T-helper 1 cell treated with Interleukin-12 subunit alpha and Interleukin-12 subunit beta and Interleukin-4 antibody, amounts not matched to agents 30 μg/mL and 1 μg/mL, for 36 hours (primary cell): Measurements from ENCODE around the gene CACNA1D.

Source experiments
- H3K27ac Mint-ChIP-seq: one replicate; pipeline ENCODE4 v1.8.0; 2021; ENCODE audit warnings: mild to moderate bottlenecking, mixed read lengths
- H3K27me3 Mint-ChIP-seq: one replicate; pipeline ENCODE4 v1.8.0; 2021; ENCODE audit warnings: low read depth, mixed read lengths
- H3K36me3 Mint-ChIP-seq: one replicate; pipeline ENCODE4 v1.8.0; 2021; ENCODE audit warnings: low read depth, mixed read lengths
- H3K4me1 Mint-ChIP-seq: one replicate; pipeline ENCODE4 v1.8.0; 2021; ENCODE audit warnings: low read depth, mixed read lengths
- H3K4me3 Mint-ChIP-seq: one replicate; pipeline ENCODE4 v1.8.0; 2021; ENCODE audit warnings: mild to moderate bottlenecking, moderate library complexity, mixed read lengths
- H3K9me3 Mint-ChIP-seq: one replicate; pipeline ENCODE4 v1.8.0; 2021; ENCODE audit warnings: mixed read lengths

CACNA1D gene

GRCh38 chr3:53503195-53503594, 8.8 kb downstream of the CACNA1D start:
- Mint-ChIP-seq H3K27me3 (peaks cover 26% of the 10 kb centered on the region), H3K36me3 (no peaks in the 10 kb centered on the region), H3K27ac (no peak overlapping the region), H3K9me3 (no peaks in the 10 kb centered on the region), H3K4me3 (no peak overlapping the region), H3K4me1 (no peaks in the 10 kb centered on the region)

- Mint-ChIP-seq H3K4me1 (no peaks in the 10 kb centered on the region), H3K27ac (no peak overlapping the region), H3K36me3 (no peaks in the 10 kb centered on the region), H3K4me3 (no peak overlapping the region), H3K9me3 (no peaks in the 10 kb centered on the region), H3K27me3 (peaks cover 12% of the 10 kb centered on the region)
Observed at GRCh38 chr3:53506110-53506762, 11.8 kb downstream of the CACNA1D start.

GRCh38 chr3:53506763-53507145, 12.3 kb downstream of the CACNA1D start:
- H3K36me3 Mint-ChIP-seq, result no peaks in the 10 kb centered on the region
- H3K4me3 Mint-ChIP-seq, result no peak overlapping the region
- no peaks in the 10 kb centered on the region for H3K4me1 Mint-ChIP-seq
- no peak overlapping the region for H3K27ac Mint-ChIP-seq
- peaks cover 12% of the 10 kb centered on the region for H3K27me3 Mint-ChIP-seq
- H3K9me3 Mint-ChIP-seq, result no peaks in the 10 kb centered on the region

- no peak overlapping the region for H3K27ac Mint-ChIP-seq
- no peak overlapping the region for H3K4me3 Mint-ChIP-seq
- no peaks in the 10 kb centered on the region for H3K4me1 Mint-ChIP-seq
- no peaks in the 10 kb centered on the region for H3K9me3 Mint-ChIP-seq
- H3K27me3 Mint-ChIP-seq, result peaks cover 11% of the 10 kb centered on the region
- H3K36me3 Mint-ChIP-seq, result no peaks in the 10 kb centered on the region
Observed at GRCh38 chr3:53509494-53509893, 15.1 kb downstream of the CACNA1D start.

GRCh38 chr3:53510508-53510907, 16.1 kb downstream of the CACNA1D start:
- Mint-ChIP-seq H3K4me1 (no peaks in the 10 kb centered on the region), H3K4me3 (no peak overlapping the region), H3K27me3 (peaks cover 11% of the 10 kb centered on the region), H3K27ac (no peak overlapping the region), H3K9me3 (no peaks in the 10 kb centered on the region), H3K36me3 (no peaks in the 10 kb centered on the region)

- no peaks in the 10 kb centered on the region for H3K36me3 Mint-ChIP-seq
- peaks cover 11% of the 10 kb centered on the region for H3K27me3 Mint-ChIP-seq
- no peaks in the 10 kb centered on the region for H3K9me3 Mint-ChIP-seq
- no peak overlapping the region for H3K4me3 Mint-ChIP-seq
- H3K4me1 Mint-ChIP-seq, result no peaks in the 10 kb centered on the region
- H3K27ac Mint-ChIP-seq, result no peak overlapping the region
Observed at GRCh38 chr3:53511246-53511645, 16.8 kb downstream of the CACNA1D start.

- no peak overlapping the region for H3K27ac Mint-ChIP-seq
- H3K9me3 Mint-ChIP-seq, result no peaks in the 10 kb centered on the region
- H3K4me3 Mint-ChIP-seq, result no peak overlapping the region
- peaks cover 11% of the 10 kb centered on the region for H3K27me3 Mint-ChIP-seq
- no peaks in the 10 kb centered on the region for H3K36me3 Mint-ChIP-seq
- H3K4me1 Mint-ChIP-seq, result no peaks in the 10 kb centered on the region
Observed at GRCh38 chr3:53513556-53514190, 19.3 kb downstream of the CACNA1D start.

- Mint-ChIP-seq H3K27me3 (peaks cover 11% of the 10 kb centered on the region), H3K4me1 (no peaks in the 10 kb centered on the region), H3K27ac (no peak overlapping the region), H3K36me3 (no peaks in the 10 kb centered on the region), H3K9me3 (no peaks in the 10 kb centered on the region), H3K4me3 (no peak overlapping the region)
Observed at GRCh38 chr3:53516339-53516738, 21.9 kb downstream of the CACNA1D start.

GRCh38 chr3:53518495-53518981, 24.1 kb downstream of the CACNA1D start:
- no peaks in the 10 kb centered on the region for H3K36me3 Mint-ChIP-seq
- no peaks in the 10 kb centered on the region for H3K4me1 Mint-ChIP-seq
- no peak overlapping the region for H3K4me3 Mint-ChIP-seq
- H3K27ac Mint-ChIP-seq, result no peak overlapping the region
- no peaks in the 10 kb centered on the region for H3K9me3 Mint-ChIP-seq
- H3K27me3 Mint-ChIP-seq, result peaks cover 3% of the 10 kb centered on the region

GRCh38 chr3:53519065-53519709, 24.8 kb downstream of the CACNA1D start:
- Mint-ChIP-seq H3K27me3 (peaks cover 3% of the 10 kb centered on the region), H3K4me3 (no peak overlapping the region), H3K9me3 (no peaks in the 10 kb centered on the region), H3K36me3 (no peaks in the 10 kb centered on the region), H3K27ac (no peak overlapping the region), H3K4me1 (no peaks in the 10 kb centered on the region)

GRCh38 chr3:53523346-53523745, 28.9 kb downstream of the CACNA1D start:
- H3K4me1 Mint-ChIP-seq, result no peaks in the 10 kb centered on the region

GRCh38 chr3:53524566-53524965, 30.2 kb downstream of the CACNA1D start:
- Mint-ChIP-seq H3K27me3 (peaks cover 15% of the 10 kb centered on the region), H3K36me3 (no peaks in the 10 kb centered on the region), H3K27ac (no peak overlapping the region), H3K4me1 (no peaks in the 10 kb centered on the region), H3K4me3 (no peak overlapping the region), H3K9me3 (no peaks in the 10 kb centered on the region)

More at GRCh38 chr3:53523346-53523745, 28.9 kb downstream of the CACNA1D start:
- H3K36me3 Mint-ChIP-seq, result no peaks in the 10 kb centered on the region
- no peak overlapping the region for H3K27ac Mint-ChIP-seq
- H3K27me3 Mint-ChIP-seq, result peaks cover 6% of the 10 kb centered on the region
- no peaks in the 10 kb centered on the region for H3K9me3 Mint-ChIP-seq
- no peak overlapping the region for H3K4me3 Mint-ChIP-seq

GRCh38 chr3:53525765-53526703, 31.6 kb downstream of the CACNA1D start:
- H3K27ac Mint-ChIP-seq, result no peak overlapping the region
- H3K4me1 Mint-ChIP-seq, result no peaks in the 10 kb centered on the region
- H3K9me3 Mint-ChIP-seq, result no peaks in the 10 kb centered on the region
- H3K27me3 Mint-ChIP-seq, result peaks cover 26% of the 10 kb centered on the region
- H3K36me3 Mint-ChIP-seq, result no peaks in the 10 kb centered on the region
- no peak overlapping the region for H3K4me3 Mint-ChIP-seq

- no peaks in the 10 kb centered on the region for H3K9me3 Mint-ChIP-seq
- no peaks in the 10 kb centered on the region for H3K36me3 Mint-ChIP-seq
- no peaks in the 10 kb centered on the region for H3K4me1 Mint-ChIP-seq
- peaks cover 29% of the 10 kb centered on the region for H3K27me3 Mint-ChIP-seq
- H3K27ac Mint-ChIP-seq, result no peak overlapping the region
- no peak overlapping the region for H3K4me3 Mint-ChIP-seq
Observed at GRCh38 chr3:53526704-53527055, 32.3 kb downstream of the CACNA1D start.
